GM12878 (cell line): ENCODE data around the gene KCNH4. TPM values are rescaled to one million over a fixed set of nuclear protein-coding genes. Genes with fewer than 3 reads are reported as not detected.

Experiments used
- ATAC-seq: fragments of 200-7000 bp; cut with Tn5 transposase; 3 replicates; pipeline ENCODE4 v1.9.1; 2020; ENCODE audit warnings: mild to moderate bottlenecking, moderate library complexity
- BruUV-seq: library from RNA; stranded (reverse); fragments of 400-500 nt; replicated peaks from 2 replicates; lab custom pipeline; 2021; lab: Mats Ljungman, UMichigan
- CTCF ChIA-PET: fragments of 300-600 bp; sonication (Branson Sonifier 250); formaldehyde crosslinking; extraction: SDS; loops from one replicate; lab custom pipeline; 2021; ENCODE audit warnings: inconsistent platforms; lab: Yijun Ruan, JAX
- POLR2A ChIA-PET: fragments of 350-600 bp; formaldehyde crosslinking; extraction: SDS; loops from one replicate; lab custom pipeline; 2021; ENCODE audit warnings: inconsistent platforms; lab: Charles Lee
- RAD21 ChIA-PET: fragments of 300-600 bp; sonication (Branson Sonifier 250); formaldehyde crosslinking; loops from one replicate; lab custom pipeline; 2023; ENCODE audit warnings: antibody characterized with exemption; ENCODE audit not compliant: unreplicated experiment; lab: Charles Lee
- SMC1A ChIA-PET: fragments of 300-600 bp; sonication (Branson Sonifier 250); formaldehyde crosslinking; loops from one replicate; lab custom pipeline; 2023; ENCODE audit not compliant: unreplicated experiment, uncharacterized antibody; lab: Charles Lee
- DNase-seq: peaks from one replicate; pipeline ENCODE4 v3.0.0-alpha.2; 2011; ENCODE audit warnings: low read depth, low spot score
- FAIRE-seq: peaks from 3 replicates; lab custom pipeline; 2011; peaks lifted over from hg19 to GRCh38; lab: Jason Lieb, UNC
- H2AFZ ChIP-seq: 2 replicates; pipeline ENCODE4 v1.6.0; 2011; ENCODE audit warnings: low read depth, low read length, control low read depth; ENCODE audit not compliant: control insufficient read depth
- H3K27ac ChIP-seq: 2 replicates; pipeline ENCODE4 v1.5.1; 2011; ENCODE audit warnings: control low read depth; ENCODE audit not compliant: control insufficient read depth, insufficient read depth
- H3K27me3 ChIP-seq, 2 experiments: replicated peaks in 1 of 2; 2 replicates each; pipeline versions ENCODE4 v1.6.0 to v1.6.1; 2011; ENCODE audit warnings: low read length in 1 of 2; ENCODE audit not compliant: control insufficient read depth in 2 of 2, insufficient read depth in 2 of 2
- H3K36me3 ChIP-seq, 2 experiments: 2 replicates each; pipeline ENCODE4 v1.5.1; 2011; ENCODE audit warnings: low read length in 1 of 2; ENCODE audit not compliant: control insufficient read depth in 2 of 2, insufficient read depth in 2 of 2
- H3K4me1 ChIP-seq: 2 replicates; pipeline ENCODE4 v1.6.1; 2011; ENCODE audit warnings: mild to moderate bottlenecking, low read length, moderate library complexity, mixed read lengths; ENCODE audit not compliant: control insufficient read depth, insufficient read depth
- H3K4me2 ChIP-seq: 2 replicates; pipeline ENCODE4 v1.6.0; 2011; ENCODE audit warnings: control low read depth; ENCODE audit not compliant: control insufficient read depth, insufficient read depth
- H3K4me3 ChIP-seq: fragments of 200-600 bp; sonication (generic); 2 replicates; pipeline ENCODE4 v1.5.1; 2016
- H3K79me2 ChIP-seq: 2 replicates; pipeline ENCODE4 v1.6.0; 2011; ENCODE audit warnings: low read length; ENCODE audit not compliant: control insufficient read depth, insufficient read depth
- H3K9ac ChIP-seq: 2 replicates; pipeline ENCODE4 v1.8.0; 2011; ENCODE audit warnings: low read length, control low read depth, mixed read lengths; ENCODE audit not compliant: control insufficient read depth, insufficient read depth
- H3K9me3 ChIP-seq: replicated peaks from 3 replicates; pipeline ENCODE4 v1.5.1; 2011; ENCODE audit warnings: mild to moderate bottlenecking, low read length; ENCODE audit not compliant: control insufficient read depth, insufficient read depth
- H4K20me1 ChIP-seq: 2 replicates; pipeline ENCODE4 v1.6.0; 2011; ENCODE audit not compliant: control insufficient read depth, insufficient read depth
- CBX5 ChIP-seq: sonication (generic); IDR thresholded peaks from 2 replicates; pipeline ENCODE4 v1.6.1; 2016; ENCODE audit warnings: low read depth, moderate library complexity, mild to moderate bottlenecking, inconsistent platforms
- CHD4 ChIP-seq: fragments of 200-600 bp; sonication (generic); IDR thresholded peaks from 2 replicates; pipeline ENCODE4 v1.6.1; 2016; ENCODE audit warnings: mild to moderate bottlenecking
- HDGF ChIP-seq: fragments of 450-650 bp; IDR thresholded peaks from 2 replicates; pipeline ENCODE4 v1.6.1; 2016; ENCODE audit warnings: antibody characterized with exemption
- IRF3 ChIP-seq: fragments of 450-650 bp; IDR thresholded peaks from 2 replicates; pipeline ENCODE4 v1.6.1; 2014; ENCODE audit warnings: mild to moderate bottlenecking
- JUNB ChIP-seq: IDR thresholded peaks from 2 replicates; pipeline ENCODE4 v1.6.1; 2016; ENCODE audit warnings: antibody characterized with exemption, mild to moderate bottlenecking
- SKIL ChIP-seq: fragments of 450-650 bp; IDR thresholded peaks from 2 replicates; pipeline ENCODE4 v1.6.1; 2017; ENCODE audit warnings: mild to moderate bottlenecking, low read depth, inconsistent platforms; ENCODE audit not compliant: poor library complexity, severe bottlenecking
- WGBS: methylation state at CpG from one replicate; pipeline ENCODE4 v1.1.6; 2016; ENCODE audit warnings: low lambda C conversion rate; ENCODE audit not compliant: insufficient replicate concordance, insufficient coverage; ENCODE audit errors: missing lambda C conversion rate; 5-methylcytosine and 5-hydroxymethylcytosine counted together
- in situ Hi-C: fragments of 300-500 bp; cut with MboI; formaldehyde crosslinking; loops from 9 replicates; pipeline ENCODE4 v1.14.3; 2018; ENCODE audit warnings: mixed read lengths
- intact Hi-C: fragments of 100-400 bp; cut with micrococcal nuclease; formaldehyde crosslinking; loops from one replicate; pipeline ENCODE4 v1.14.2; 2022; ENCODE audit not compliant: unreplicated experiment
- polyA plus RNA-seq, 11 experiments: library from polyadenylated mRNA; depleted of rRNA in 4 of 11; unstranded in 6 of 11; stranded (reverse) in 5 of 11; fragments of >200 nt; fragmentation: Nextera tagmentation in 4 of 11; fragmentation: Illumina TruSeq in 1 of 11; extraction: Ambion mirVana in 4 of 11; extraction: Trizol in 1 of 11; gene quantifications; 1 replicate in 1 of 11; 2 replicates in 10 of 11; pipeline versions ENCODE4 v1.2.1 to v1.2.3, GENCODE V29; 2011 to 2016; ENCODE audit warnings: inconsistent platforms in 2 of 11, missing spikeins in 2 of 11, low read depth in 1 of 11
- total RNA-seq, 4 experiments: library from RNA; depleted of rRNA in 3 of 4; stranded (reverse); fragments of >200 nt in 3 of 4; fragmentation: Illumina TruSeq in 1 of 4; extraction: Trizol in 1 of 4; gene quantifications; 2 replicates each; pipeline versions ENCODE4 v1.2.1 to v1.2.3, GENCODE V29; 2013 to 2021

KCNH4 gene
- total and polyA plus RNA-seq, 10 of the 15 experiments (the other 5 are each of a cell fraction or from before 2014, with no cell fraction given), result 0.03 to 0.88 (median 0.10) TPM; not detected in 2

- CTCF ChIA-PET, result interaction anchor here (0.8 to 4.6 kb wide), 23 partner anchors 13 to 498 kb away, joined by 3 to 138 read pairs (median 10); partner anchors contain the start of genes DHX58, DNAJC7, GHDC and KAT2A
- SMC1A ChIA-PET, result interaction anchor here (1.2 to 4.7 kb wide), 11 partner anchors 13 to 160 kb away, joined by 3 to 53 read pairs (median 7); partner anchors contain the start of genes DHX58, GHDC, KAT2A and NKIRAS2
- intact Hi-C loops, result loop anchor here (2.0 to 10.0 kb wide), 4 partner anchors 107 to 224 kb away; partner anchors contain the start of genes CNP and STAT5A
- Histone ChIP-seq H4K20me1 (no peaks in the 10 kb centered on the region), H3K4me1 (peaks cover 39% of the 10 kb centered on the region), H3K4me3 (peak overlapping the region; percentile 21; the same call in 1 of the 2 replicates), H3K27me3 (no peaks in the 10 kb centered on the region), H3K27ac (no peak overlapping the region), H2AFZ (peak overlapping the region; percentile 62; the same call in 1 of the 2 replicates), H3K79me2 (no peaks in the 10 kb centered on the region), H3K9me3 (no peaks in the 10 kb centered on the region), H3K9ac (no peak overlapping the region), H3K4me2 (peak overlapping the region; percentile 94), H3K36me3 (no peaks in the 10 kb centered on the region)
- no peak for TF ChIP-seq CBX5
- no peak for TF ChIP-seq CHD4
- no peak for TF ChIP-seq JUNB
- no peak for TF ChIP-seq SKIL
- no peak for TF ChIP-seq IRF3
- TF ChIP-seq HDGF, result 0 out of 2 replicates have a peak, but pooled peaks have one; percentile 25
- BruUV-seq, result no TSS peak
- FAIRE-seq, result no peak
- WGBS, result 3% methylated on average over 22 of the region's 33 CpGs
- ATAC-seq, result no peak
- RAD21 ChIA-PET, result interaction anchor here (0.8 to 4.7 kb wide), 12 partner anchors 10 to 225 kb away, joined by 3 to 78 read pairs (median 6); partner anchors contain the start of genes DHX58, GHDC and KAT2A
- POLR2A ChIA-PET, result interaction anchor here (0.6 to 1.9 kb wide), 3 partner anchors 61 to 435 kb away, joined by 3 to 15 read pairs (median 7); partner anchors contain the start of gene DHX58
- in situ Hi-C loops, result no loop called here
- no peak for DNase-seq
Observed at GRCh38 chr17:42180411-42180921, 476 bp downstream of the KCNH4 start.
